Mucosa of stomach (tissue), 1 donor: ENCODE results near the gene PARVG.

Experiments used
- H3K27me3 ChIP-seq: one replicate; pipeline ENCODE4 v1.7.0; 2013; ENCODE audit warnings: mild to moderate bottlenecking, low read length; ENCODE audit not compliant: control insufficient read depth, insufficient read depth
- H3K36me3 ChIP-seq: one replicate; pipeline ENCODE4 v1.7.0; 2013; ENCODE audit warnings: low read length; ENCODE audit not compliant: control insufficient read depth, insufficient read depth
- H3K4me1 ChIP-seq: one replicate; pipeline ENCODE4 v1.7.0; 2013; ENCODE audit warnings: mild to moderate bottlenecking, low read length; ENCODE audit not compliant: control insufficient read depth, insufficient read depth
- H3K4me3 ChIP-seq: one replicate; pipeline ENCODE4 v1.7.0; 2013; ENCODE audit warnings: low read length
- H3K9ac ChIP-seq: one replicate; pipeline ENCODE4 v1.7.0; 2013; ENCODE audit warnings: mild to moderate bottlenecking, low read length, moderate library complexity
- H3K9me3 ChIP-seq: one replicate; pipeline ENCODE4 v1.7.0; 2013; ENCODE audit warnings: mild to moderate bottlenecking, low read length, moderate library complexity; ENCODE audit not compliant: control insufficient read depth
- donor health status: Pancreatic carcinoma.

Gene PARVG

GRCh38 chr22:44184006-44184405 lies 3.3 kb downstream of the PARVG start:
- H3K4me3 ChIP-seq, result no peak overlapping the region
- peaks cover 7% of the 10 kb centered on the region for H3K27me3 ChIP-seq
- H3K9me3 ChIP-seq, result no peaks in the 10 kb centered on the region
- H3K9ac ChIP-seq, result no peak overlapping the region
- H3K4me1 ChIP-seq, result no peaks in the 10 kb centered on the region
- H3K36me3 ChIP-seq, result no peaks in the 10 kb centered on the region

DNA sequence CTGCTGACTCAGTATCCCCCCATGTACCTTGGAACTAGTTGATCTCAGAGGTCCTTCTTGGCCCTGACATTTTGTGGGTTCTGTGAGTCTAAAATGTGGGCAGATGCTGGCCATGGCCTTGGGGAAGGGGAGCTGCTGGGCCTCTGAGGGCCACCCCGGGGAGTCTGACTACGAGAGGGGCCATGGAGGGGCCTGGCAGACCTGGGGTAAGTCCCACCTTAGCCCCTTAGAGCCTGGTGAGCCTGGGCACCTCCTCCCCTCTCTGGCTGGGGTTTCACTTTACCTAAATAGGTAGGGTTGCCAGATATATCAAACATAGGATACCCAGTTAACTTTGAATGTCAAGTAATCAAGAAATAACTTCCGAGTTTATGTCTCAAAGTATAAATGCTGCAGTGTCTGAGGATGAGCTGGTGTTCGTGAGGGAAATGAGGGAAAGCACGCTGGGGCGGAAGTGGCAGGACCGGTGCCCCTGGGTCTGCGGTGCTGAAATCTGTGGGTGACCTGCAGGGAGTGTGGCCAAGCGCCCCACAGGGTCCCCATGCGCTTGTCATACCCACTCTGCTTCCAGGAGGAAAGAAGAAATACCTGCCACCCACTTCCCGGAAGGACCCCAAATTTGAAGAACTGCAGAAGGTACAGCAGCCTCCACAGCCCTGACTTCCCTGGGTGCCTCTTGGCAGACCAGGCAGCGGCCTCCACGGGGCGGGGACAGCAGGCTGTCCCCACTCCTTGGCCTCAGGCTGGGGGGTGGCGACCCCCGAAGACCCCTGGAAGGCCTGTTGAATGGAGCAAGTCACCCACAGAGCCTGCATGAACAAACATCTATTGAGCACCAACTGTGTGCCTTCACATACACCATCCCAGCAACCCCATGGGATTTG lies 4.8 kb downstream of the PARVG start:
- Histone ChIP-seq H3K9ac (no peak overlapping the region), H3K36me3 (no peaks in the 10 kb centered on the region), H3K27me3 (peaks cover 4% of the 10 kb centered on the region), H3K4me1 (no peaks in the 10 kb centered on the region), H3K4me3 (no peak overlapping the region), H3K9me3 (no peaks in the 10 kb centered on the region)

DNA sequence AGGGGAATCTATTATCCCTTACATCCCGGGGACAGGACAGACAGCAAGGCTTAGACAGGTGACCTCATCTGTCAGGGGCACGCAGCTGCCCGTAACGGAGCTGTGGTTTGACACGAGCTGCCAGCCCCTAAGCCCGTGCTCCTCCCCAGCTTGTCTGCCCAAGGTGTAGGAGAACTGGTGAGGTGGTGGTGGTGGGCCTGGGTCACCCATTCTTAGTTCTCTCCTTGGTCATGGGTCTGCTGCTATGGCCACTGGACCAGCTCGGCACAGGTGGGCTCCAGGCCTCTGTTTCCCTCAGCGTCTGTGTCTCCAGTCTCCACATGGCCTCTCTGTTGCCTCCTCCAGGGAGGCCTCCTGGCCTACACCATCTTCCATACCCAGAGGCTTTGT lies 5.4 kb downstream of the PARVG start:
- H3K27me3 ChIP-seq, result peaks cover 4% of the 10 kb centered on the region
- no peaks in the 10 kb centered on the region for H3K36me3 ChIP-seq
- no peak overlapping the region for H3K4me3 ChIP-seq
- no peaks in the 10 kb centered on the region for H3K4me1 ChIP-seq
- no peaks in the 10 kb centered on the region for H3K9me3 ChIP-seq
- H3K9ac ChIP-seq, result no peak overlapping the region

DNA sequence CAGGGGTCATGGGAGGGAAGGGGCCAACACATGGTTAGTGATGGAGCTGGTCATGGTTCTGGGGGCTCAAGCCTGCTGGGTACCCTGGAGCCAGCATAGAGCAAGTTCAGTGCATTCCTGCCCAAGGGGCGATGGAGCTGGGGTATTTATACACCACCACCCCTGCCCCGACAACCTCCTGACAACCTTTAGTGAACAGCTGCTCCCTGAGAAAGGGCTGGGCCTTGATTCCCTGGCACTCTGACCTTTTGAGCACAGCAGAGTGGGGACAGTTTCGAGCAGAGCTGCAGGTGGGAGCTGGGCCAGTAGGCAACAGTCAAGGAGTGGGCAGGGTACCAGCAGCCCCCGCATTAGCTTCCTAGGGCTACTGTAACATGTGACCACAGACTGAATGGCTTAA lies 6.0 kb downstream of the PARVG start:
- H3K36me3 ChIP-seq, result no peaks in the 10 kb centered on the region
- no peaks in the 10 kb centered on the region for H3K9me3 ChIP-seq
- H3K4me1 ChIP-seq, result no peaks in the 10 kb centered on the region
- H3K27me3 ChIP-seq, result peaks cover 4% of the 10 kb centered on the region
- H3K4me3 ChIP-seq, result no peak overlapping the region
- no peak overlapping the region for H3K9ac ChIP-seq

- Histone ChIP-seq H3K4me1 (no peaks in the 10 kb centered on the region), H3K9me3 (no peaks in the 10 kb centered on the region), H3K4me3 (no peak overlapping the region), H3K36me3 (no peaks in the 10 kb centered on the region), H3K27me3 (peaks cover 4% of the 10 kb centered on the region), H3K9ac (no peak overlapping the region)
These were observed 7.0 kb downstream of the PARVG start for GRCh38 chr22:44187652-44188230.

- no peak overlapping the region for H3K4me3 ChIP-seq
- no peak overlapping the region for H3K9ac ChIP-seq
- H3K4me1 ChIP-seq, result no peaks in the 10 kb centered on the region
- no peaks in the 10 kb centered on the region for H3K9me3 ChIP-seq
- peaks cover 2% of the 10 kb centered on the region for H3K27me3 ChIP-seq
- no peaks in the 10 kb centered on the region for H3K36me3 ChIP-seq
These were observed 7.6 kb downstream of the PARVG start for GRCh38 chr22:44188316-44188715.

GRCh38 chr22:44188986-44189630 lies 8.4 kb downstream of the PARVG start:
- no peak overlapping the region for H3K4me3 ChIP-seq
- H3K4me1 ChIP-seq, result no peaks in the 10 kb centered on the region
- no peaks in the 10 kb centered on the region for H3K36me3 ChIP-seq
- no peaks in the 10 kb centered on the region for H3K9me3 ChIP-seq
- H3K27me3 ChIP-seq, result no peaks in the 10 kb centered on the region
- H3K9ac ChIP-seq, result no peak overlapping the region

GRCh38 chr22:44190381-44190976 lies 9.8 kb downstream of the PARVG start:
- Histone ChIP-seq H3K4me3 (no peak overlapping the region), H3K9ac (no peak overlapping the region), H3K36me3 (no peaks in the 10 kb centered on the region), H3K4me1 (no peaks in the 10 kb centered on the region), H3K9me3 (no peaks in the 10 kb centered on the region), H3K27me3 (no peaks in the 10 kb centered on the region)

DNA sequence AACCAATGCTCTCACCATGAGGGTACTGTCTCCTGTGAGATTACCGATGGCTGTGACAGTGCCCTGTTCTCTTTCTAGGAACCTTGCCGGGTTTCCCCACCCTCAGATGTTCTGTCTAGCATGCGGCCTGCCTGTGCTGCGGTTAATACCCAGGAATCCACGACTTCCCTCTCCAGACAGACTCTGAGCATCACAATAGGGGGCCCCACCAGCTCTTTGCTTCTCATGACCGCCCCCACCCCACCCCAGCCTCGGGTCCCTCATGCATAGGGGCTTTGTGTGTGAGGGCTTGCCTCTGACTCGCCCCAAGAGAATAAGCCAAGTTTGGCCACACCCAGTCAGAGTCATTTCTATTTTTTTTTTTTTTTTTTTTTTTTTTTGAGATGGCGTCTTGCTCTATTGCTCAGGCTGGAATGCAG lies 10.3 kb downstream of the PARVG start:
- Histone ChIP-seq H3K4me1 (no peaks in the 10 kb centered on the region), H3K4me3 (no peak overlapping the region), H3K9ac (no peak overlapping the region), H3K36me3 (no peaks in the 10 kb centered on the region), H3K27me3 (no peaks in the 10 kb centered on the region), H3K9me3 (no peaks in the 10 kb centered on the region)

GRCh38 chr22:44192098-44192815 lies 11.5 kb downstream of the PARVG start:
- Histone ChIP-seq H3K4me1 (no peaks in the 10 kb centered on the region), H3K27me3 (no peaks in the 10 kb centered on the region)

GRCh38 chr22:44192816-44193534 lies 12.2 kb downstream of the PARVG start:
- Histone ChIP-seq H3K27me3 (no peaks in the 10 kb centered on the region), H3K9me3 (no peaks in the 10 kb centered on the region), H3K9ac (no peak overlapping the region), H3K4me1 (no peaks in the 10 kb centered on the region), H3K36me3 (no peaks in the 10 kb centered on the region), H3K4me3 (no peak overlapping the region)

More at GRCh38 chr22:44192098-44192815, 11.5 kb downstream of the PARVG start:
- Histone ChIP-seq H3K4me3 (no peak overlapping the region), H3K9me3 (no peaks in the 10 kb centered on the region), H3K9ac (no peak overlapping the region), H3K36me3 (no peaks in the 10 kb centered on the region)
